Stimulated activated CD4-positive, alpha-beta T cell treated with anti-CD3 and anti-CD28 coated beads, Interleukin-12 subunit alpha, Interleukin-12 subunit beta, amount 100 ng/mL, for 24 hours (primary cell): ENCODE data around the gene MAPK10.
"Not testable (repeated sequence)": the region's sequence is repeated elsewhere in the genome, so short reads cannot be mapped to it uniquely, and the experiment has no call there.

ENCODE experiments used
- DNase-seq, 2 experiments: peaks; one replicate each; pipeline ENCODE4 v3.0.0-alpha.2; 2020; ENCODE audit warnings: low read depth in 2 of 2

Gene MAPK10

DNA sequence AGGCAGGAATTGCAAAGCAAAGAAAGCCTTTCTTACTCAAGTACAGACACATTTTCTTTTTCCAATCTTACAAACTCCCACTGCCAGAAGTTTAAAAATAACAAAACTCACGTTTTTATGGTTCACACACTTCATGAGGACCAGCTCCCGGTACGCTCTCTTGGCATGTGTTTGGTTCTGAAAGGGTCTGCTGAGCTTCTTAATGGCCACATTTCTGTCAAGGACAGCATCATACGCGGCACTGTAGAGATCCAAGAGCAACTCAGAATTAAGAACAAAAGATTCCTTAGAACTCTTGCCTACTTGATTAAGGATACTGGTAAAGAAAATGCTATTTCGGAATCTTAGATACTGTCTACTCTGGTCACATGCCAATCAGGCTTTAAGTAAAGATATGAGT lies 252.7 kb downstream of the MAPK10 start:
- no peak for DNase-seq

DNA sequence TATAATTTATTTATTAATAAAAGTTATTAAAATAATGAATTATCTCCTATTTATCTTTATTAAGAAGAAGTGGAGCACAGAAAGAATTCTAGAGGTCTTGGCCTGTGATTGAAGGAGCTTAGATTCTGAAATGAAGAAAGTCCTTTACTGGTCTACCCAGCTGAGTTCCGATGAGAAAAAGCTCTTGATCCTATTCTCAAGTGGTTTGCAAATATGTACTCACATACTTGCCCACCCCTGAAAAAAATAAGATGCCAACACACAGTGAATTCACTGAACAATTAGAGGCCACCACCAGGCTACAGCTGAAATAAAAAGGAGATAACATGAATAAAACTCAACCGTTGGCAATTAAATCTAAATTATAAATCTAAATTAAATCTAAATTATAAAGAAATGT lies 253.4 kb downstream of the MAPK10 start:
- no peak for DNase-seq

DNA sequence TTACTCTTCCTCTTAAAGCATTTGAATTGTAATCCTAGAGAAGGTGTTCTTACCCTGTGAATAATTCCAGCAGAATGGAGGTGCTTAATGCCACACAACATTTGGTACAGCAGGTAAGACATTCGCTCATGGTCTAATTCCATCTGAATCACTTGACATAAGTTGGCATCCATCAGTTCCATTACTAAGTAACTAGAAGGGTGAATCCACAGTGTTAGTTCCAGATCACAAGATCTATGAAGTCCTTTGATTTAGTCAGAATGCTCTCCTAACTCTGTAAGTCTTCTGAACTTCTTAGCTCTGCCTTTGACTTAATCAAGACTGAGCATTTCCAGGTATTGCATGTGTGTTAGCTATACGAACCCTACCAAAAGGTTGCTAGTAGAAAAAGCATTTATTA lies 258.0 kb downstream of the MAPK10 start:
- no peak for DNase-seq

DNA sequence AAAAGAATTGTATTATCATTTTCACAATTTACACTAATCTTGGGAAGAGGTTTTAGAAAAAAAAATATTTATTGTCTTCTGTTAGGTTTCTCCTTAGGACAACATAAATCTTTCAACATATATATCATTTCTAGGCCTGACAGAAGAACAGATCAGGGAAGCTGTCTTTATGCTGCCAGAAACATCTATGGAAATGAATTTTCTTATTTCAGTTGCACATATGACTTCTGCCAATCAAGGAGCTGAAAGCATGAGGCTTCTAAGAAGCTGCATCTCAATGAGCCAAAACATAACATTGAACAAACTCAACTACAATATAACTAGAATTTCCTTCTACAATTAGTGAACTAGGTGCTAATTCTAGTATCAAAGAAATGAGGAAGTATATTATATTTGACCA lies 258.4 kb downstream of the MAPK10 start:
- DNase-seq = no peak

DNA sequence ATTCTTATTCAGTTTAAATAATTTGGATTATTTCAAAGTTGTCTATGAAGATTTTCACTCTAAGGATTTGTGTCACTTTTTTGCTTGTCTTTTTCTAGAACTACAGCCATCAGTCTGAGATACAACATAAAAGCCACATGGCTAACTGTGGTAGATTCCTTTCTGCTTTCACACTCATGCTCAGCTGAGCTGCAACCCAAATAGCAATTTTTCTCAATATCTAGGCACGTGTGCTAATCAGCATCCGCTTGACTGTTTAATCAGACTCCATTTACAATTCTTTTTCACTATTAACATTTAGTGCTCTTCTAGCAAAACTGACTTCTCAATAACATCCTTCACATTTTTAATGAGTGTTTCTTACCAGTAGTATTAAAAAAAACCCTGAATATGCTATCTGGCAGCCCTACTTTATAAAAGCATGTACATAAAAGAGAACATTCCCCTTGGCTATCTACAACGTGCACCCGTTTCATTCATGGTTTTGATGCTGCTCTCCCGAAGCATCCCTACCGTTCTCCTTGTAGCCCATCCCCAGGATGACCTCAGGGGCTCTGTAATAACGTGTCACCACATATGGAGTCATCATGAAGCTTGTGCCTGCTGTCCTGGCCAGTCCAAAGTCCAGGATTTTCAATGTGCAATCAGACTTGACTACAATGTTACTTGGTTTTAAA lies 259.2 kb downstream of the MAPK10 start:
- DNase-seq = no peak

DNA sequence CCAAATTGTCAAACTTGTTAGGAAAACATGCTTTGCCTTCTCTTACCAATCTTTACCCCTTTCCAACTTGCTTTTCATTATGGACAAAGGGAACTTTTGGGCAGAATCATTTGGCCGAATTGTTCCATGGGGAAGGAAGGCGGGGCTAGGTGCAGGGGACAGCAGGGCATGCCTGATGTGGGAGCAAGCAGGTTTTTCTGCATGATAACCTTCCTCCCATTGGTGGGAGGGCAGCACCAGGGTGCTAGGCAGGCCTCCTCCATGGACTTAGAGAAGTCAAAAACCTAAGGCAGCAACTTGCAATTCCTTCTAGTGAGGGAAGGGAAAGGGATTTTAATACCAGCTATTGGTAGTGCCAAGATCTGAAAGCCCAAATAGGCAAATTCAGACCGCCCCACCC lies 260.5 kb downstream of the MAPK10 start:
- no peak for DNase-seq

DNA sequence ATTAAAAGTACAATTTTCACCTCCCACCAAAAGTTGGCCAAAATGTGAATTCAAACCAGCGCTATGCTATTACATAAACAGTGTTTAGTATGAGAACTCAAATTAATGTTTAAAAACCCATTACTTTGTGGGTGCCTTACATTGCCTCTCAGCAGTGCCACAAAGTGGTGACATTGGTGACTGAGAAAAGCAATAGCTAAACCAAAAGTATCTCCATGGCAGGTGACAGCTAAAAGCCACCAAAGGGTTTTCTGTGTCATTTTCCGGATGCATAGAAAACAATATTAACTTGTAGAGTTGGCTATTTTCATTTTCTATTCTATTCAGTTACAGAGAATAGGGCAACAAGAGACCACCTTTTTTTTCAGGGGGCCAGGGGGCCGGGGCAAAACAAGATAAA lies 261.2 kb downstream of the MAPK10 start:
- DNase-seq = no peak

DNA sequence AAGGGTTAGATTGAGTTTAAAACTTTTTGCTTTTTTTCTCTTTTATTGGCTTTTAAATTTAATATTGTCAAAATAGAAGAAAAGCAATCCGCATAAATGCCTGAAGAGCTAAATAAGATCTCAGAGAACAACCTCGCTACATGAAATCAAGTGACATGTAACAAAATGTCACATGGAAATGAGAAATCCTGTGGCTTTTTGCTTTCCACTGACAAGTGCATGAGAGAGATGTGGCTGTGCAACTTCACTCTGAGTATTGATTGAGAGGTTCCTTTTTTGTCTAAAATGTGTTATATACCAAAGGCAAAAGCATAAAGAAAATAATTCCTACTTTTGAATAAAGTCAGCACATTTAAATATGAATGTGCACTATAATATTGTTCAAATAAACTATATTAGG lies 263.5 kb downstream of the MAPK10 start:
- DNase-seq = no peak

DNA sequence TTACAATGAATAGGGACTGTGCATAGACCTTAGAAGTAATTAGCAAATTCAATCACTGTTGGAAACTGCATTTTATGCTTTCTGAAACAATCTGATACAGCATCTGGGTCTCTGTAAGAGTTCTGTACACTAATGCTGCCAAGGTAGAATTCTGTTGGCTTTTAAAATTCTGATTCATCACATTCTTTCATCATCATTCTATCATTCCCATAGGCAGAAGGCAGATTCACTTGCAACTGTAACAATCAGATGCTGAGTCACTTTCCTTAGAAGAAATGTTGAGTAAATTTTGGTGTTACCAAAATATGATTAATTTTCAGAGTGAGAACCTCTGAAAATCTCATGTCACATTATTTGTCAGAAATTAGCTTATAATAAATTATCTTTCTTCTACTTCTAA lies 267.2 kb downstream of the MAPK10 start:
- DNase-seq = no peak

DNA sequence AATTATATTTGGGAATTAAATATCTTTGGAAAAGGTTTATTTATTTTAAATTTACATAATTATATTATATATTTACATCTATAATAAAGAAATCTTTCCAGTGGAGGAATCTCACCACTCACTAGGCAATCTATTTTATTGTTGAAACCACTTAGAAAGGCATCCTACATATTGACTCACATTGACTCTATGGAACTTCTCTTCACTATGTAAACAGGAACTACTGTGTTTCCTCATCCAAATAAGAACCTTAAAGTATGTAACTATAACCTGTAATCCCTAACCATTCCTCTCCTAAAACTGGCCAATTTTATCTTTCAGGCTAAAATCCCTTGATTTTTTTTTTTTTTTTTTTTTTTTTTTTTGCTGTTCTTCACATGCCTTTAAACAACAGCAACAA lies 268.7 kb downstream of the MAPK10 start:
- no peak for DNase-seq

DNA sequence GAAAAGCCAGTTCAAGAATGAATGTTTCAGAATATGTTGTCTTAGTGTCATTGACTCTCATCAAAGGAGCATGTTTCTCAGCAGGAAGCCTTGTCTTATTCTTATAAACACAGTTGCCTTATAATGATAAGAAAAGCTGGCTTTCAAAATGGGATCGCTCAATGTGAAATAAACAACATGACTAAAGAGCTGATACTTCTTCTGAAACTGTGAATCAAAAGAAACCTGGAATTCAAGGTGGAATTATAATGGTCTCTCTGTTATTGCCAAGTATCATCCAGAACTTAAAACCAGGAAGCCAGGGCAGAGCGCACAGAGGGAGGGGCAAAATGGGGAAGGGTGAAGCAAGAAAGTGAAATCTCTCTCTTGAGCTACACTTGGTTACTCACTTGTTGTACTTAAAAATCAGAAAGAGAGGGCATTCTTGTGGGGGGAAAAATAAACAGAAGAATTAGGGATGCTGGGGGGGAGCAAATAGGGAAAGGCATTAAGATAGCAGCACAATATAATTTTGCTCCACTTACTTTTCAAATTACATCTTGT lies 270.0 kb downstream of the MAPK10 start:
- no peak for DNase-seq

DNA sequence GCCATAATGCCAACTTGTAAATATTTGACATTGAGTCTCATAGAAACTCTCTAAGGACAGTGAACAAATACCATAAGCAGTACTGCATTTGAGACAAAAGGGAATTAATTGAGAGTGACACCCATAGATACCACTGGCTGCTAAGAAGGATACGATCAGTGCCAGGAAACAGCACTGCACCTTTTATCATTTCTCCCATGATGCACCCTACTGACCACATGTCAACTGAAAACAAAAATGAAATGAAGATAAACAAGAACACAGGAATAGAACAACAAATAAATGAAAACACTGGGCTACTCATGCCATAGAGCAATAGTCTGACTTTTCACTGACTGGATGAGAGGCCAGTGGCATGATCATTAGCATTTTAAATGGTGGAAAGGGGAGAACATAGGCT lies 270.8 kb downstream of the MAPK10 start:
- DNase-seq = no peak

DNA sequence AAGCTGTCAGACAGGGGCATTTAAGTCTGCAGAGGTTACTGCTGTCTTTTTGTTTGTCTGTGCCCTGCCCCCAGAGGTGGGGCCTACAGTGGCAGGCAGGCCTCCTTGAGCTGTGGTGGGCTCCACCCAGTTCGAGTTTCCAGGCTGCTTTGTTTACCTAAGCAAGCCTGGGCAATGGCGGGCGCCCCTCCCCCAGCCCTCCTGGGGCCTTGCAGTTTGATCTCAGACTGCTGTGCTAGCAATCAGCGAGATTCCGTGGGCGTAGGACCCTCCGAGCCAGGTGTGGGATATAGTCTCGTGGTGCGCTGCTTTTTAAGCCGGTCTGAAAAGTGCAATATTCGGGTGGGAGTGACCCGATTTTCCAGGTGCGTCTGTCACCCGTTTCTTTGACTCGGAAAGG lies 284.1 kb downstream of the MAPK10 start:
- not testable (repeated sequence) for DNase-seq

DNA sequence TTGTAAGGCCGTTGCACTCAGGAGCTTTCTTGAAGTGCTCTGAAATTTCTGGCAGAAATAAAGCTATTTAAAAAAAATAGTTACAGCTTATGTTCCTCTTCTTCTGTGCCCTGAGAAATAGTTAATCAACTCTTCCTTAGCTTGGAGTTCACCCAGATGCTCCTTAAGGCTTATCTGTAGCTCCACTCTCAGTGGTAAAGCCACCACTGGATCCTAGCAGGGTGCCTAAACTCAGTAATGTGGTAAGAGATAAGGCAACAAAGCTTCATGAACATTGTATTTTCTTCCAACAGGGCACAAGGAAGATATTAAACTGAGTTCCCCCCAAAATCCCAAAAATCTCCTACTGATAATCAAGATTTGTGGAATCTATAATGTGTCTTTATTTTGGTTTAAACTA lies 299.5 kb downstream of the MAPK10 start:
- no peak for DNase-seq

DNA sequence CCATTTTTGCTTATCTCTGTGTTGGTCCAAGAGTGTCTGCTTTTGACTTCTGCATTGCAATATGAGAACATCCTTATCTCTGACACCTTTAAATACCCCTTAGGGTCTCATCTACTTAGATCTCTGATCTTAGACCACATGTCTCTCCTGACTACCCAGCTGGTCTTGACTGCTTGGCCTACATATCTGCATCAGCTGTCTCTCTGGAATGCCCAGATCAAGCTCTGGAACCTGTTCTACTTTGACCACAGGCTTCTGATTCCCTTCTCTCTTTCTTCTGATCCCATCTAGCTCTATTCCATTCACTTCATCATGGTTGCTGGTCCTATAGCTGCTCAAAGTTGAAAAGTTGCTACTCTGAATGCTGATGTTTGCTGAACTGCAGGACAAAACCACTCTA lies 301.2 kb downstream of the MAPK10 start:
- no peak for DNase-seq

DNA sequence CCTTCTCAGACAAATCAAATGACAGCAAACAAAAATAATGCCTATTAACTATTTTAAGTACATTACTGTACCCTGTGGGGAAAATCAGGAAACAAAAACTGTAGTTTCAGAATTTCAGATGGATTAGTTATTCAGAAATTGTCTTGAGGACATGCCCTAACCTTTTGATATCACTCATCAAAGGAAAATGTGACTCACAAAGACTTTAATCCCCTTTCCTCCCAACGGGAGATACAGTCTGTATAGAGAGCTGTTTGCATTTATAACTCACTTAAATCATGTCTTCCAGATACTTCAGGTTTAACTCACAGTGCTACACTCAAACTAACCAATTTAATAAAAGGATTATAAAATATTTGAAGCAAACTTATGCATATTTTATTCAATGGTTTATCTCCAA lies 304.0 kb downstream of the MAPK10 start:
- DNase-seq = no peak

DNA sequence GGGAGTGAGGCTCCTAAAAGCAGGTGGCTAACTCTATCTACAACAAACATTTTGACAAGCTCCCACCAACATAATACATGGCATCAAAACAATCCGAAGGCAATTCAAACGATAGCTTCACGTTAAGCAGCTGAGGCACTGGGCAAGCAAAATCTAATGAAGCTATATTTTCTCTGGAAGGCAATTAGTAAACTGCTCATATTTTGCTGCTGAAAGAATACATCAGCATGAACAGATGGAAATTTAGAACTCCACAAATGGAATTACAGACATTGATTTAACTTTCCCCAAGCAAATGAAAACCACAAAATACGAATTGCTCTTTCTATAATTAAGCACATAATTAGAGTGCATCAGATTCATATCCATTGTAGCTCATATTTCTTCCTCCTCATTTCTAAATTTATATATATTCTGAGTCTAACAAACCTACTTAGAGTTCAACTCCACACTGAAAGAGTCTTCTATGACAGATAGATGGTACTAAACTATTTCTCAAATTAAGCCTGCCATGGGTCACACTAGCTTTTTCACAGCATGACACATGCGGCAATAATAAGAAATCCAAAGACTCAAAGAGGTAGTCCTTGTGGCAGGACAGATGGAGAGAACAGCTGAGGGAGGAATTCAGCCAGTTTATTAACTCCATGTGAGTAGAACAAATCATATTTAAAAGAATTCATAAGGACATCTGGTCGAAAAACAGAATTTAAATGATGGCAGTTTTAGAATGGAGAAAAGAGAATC lies 305.4 kb downstream of the MAPK10 start:
- no peak for DNase-seq

DNA sequence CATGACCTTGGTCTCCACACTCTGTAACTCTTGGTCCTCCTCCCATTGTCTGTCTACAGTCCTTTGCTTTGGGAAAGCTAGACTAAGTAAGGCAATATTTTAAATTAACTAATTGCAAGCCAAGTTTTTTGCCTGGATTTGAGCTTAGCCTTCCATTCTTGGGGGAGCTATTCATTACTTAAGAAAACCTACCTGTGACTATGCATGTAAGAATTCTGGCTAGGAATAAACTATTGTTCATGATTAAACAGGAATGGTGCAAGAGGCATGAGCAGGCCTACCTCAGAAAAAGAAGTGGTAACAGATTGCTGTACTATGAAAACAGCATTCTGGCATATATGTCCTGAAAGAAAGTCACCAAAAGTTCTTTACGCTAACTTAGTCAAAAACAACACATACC lies 309.4 kb downstream of the MAPK10 start:
- DNase-seq = no peak

DNA sequence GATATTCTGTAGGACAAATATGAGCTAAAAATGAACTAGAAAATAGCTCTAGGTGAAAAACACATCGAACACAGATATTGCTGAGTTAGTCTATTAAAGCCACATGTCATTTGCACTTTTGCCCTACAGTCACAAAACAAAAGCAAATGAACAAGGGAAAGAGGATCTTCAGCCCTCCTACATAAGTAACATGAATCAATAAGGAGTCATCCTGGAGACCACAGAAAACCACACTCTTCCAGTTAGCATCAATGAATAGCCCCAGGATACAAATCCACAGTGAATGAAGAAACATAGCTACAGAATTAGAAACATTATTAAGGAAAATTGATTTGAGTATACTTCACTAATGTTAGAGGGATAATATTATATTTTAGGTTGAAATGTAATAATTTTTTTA lies 311.4 kb downstream of the MAPK10 start:
- DNase-seq = no peak

DNA sequence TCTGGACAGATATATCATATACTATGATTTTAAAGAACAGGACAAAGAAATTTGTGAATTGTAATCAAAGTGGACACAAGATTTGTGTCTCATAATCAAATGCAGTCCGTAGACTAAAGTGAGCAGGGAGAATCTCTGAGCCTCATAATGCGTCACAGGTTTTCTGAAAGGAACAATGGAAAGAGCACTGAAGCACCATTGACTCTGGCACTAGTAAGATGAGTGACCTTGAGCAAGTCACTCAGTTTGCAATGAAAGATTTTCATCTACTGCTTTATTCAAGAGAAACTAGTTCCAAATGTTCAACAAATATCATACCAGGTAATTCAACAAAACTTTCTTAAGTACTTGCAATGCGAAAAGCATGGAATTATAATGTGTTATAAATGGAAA lies 315.3 kb downstream of the MAPK10 start:
- DNase-seq = no peak

DNA sequence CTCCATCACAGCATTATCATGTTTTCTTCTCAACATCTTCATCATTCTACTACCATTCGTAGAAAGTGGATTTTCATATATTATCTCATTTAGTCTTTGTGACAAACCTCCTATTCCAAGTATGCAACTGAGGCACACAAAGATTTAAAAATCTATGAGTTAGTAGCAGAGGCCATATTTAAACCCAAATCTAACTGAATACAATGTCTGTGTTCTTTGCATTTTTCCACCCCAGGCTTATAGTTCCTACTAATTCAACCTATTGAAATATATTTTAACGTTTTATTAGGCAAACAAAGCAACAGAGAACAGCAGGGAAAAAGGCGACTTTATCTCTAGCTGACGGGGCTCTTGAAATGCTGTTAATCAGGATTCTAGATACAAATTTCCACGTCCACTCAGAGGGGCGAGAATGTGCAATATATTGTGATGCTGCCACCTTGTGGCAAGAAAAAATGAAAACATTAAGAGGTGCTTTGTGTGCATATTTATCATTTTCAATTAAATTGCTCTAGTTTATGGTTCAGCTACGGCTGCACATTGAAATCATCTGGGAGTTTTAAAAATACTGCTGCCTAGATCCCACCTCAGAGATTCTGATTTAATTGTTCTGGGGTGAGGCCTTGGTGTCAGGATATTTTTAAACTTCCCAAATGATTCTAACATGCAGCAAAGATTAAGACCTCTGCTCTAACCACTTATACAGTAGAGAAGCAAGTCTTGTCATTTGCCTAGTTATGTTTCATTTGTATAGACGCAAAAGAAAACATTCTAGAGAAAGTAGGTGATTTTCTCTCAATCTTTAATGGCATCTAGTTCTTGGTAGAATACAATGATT lies 315.9 kb downstream of the MAPK10 start:
- DNase-seq = no peak

DNA sequence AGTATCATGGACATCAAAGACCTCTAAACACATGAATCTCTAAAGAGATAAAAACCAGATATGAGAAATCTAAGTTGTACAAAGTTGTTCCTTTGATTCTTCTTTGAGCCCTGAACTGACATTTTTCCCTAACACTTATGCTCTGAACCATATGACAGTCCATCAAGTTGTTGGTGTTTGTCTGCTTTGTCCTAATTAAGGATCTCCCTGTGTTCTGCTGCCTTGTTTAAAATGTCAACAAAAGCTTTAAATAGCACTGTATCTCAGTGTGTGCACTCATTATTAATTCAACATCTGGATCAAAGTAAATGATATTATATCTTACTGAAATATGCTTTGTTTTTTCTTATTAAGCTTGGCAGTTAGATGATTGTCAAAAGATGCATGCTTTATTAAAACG lies 321.8 kb downstream of the MAPK10 start:
- no peak for DNase-seq

DNA sequence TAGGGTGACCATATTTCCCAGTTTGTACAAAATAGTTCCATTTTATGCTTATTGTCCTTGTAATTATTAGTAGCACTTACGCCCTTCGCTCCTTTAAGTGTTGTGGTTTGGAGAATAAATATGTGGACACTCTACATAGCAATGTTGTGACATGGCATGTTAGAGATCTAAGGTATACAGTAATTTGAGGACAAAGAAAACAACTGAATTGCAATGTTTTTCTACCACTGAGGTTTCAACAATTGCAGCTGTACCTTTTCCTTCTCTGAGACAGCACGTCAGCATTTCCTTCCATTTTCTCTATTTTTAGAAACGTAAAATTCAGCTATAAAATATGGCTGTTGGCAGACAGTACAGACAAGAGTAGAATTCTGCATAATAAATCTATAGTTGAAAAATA lies 323.1 kb downstream of the MAPK10 start:
- no peak for DNase-seq
